Subcutaneous adipose tissue (tissue), 4 donors: ENCODE data around the gene IL23A. TPM values are rescaled to one million over a fixed set of nuclear protein-coding genes. Genes with fewer than 3 reads are reported as not detected.

Experiments
- small RNA-seq: library from RNA; depleted of rRNA; stranded (forward); fragments of <200 nt; gene quantifications from one replicate; pipeline ENCODE3, GENCODE V24; 2016
- total RNA-seq, 4 donors: library from RNA; depleted of rRNA; stranded (reverse); fragments of >200 nt; gene quantifications; one replicate each; pipeline ENCODE4 v1.1.0, GENCODE V29; 2016
- TF ChIP-seq, protein P1 (sequence below): fragments of 450-650 bp; IDR thresholded peaks from one replicate; pipeline ENCODE4 v1.5.1; 2016; ENCODE audit warnings: low read depth, mild to moderate bottlenecking, control low read depth, antibody characterized with exemption, moderate library complexity

The IL23A gene
- total RNA-seq, 4 donors from 2014 or later: 1.0 TPM; not detected in 3

DNA sequence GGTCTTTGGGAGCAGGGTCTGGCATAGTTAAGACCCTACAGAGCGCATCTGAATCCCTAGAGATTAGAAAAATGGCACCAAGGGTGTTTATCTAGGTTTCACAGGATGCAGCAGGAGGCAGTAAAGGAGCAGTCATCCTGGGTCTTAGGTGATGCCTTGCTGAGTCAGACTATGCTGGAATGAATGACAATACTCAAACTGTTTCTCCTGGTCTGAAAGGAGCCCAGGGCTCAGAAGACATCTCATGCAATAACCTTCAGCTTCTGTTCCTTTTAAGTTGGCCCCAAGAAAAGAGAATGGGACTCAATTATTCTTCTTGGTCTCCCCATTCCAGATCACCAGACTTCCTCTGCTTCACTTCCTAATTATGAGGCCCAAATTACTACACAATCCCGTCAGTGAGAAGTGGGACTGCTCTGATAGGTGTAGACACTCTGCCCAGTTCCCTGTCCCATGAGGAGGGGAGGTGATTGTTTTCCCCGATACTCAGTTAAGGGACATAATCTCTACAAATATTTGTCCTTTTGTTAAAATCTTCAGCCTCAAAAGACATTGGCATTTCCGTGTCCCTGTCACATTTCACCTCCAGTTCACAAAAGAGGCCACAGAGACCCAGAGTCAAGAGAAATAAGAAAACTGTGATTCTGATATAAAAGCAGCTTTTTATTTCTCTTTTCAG is 38.8 kb downstream of the IL23A start:
- TF ChIP-seq, protein P1, sequence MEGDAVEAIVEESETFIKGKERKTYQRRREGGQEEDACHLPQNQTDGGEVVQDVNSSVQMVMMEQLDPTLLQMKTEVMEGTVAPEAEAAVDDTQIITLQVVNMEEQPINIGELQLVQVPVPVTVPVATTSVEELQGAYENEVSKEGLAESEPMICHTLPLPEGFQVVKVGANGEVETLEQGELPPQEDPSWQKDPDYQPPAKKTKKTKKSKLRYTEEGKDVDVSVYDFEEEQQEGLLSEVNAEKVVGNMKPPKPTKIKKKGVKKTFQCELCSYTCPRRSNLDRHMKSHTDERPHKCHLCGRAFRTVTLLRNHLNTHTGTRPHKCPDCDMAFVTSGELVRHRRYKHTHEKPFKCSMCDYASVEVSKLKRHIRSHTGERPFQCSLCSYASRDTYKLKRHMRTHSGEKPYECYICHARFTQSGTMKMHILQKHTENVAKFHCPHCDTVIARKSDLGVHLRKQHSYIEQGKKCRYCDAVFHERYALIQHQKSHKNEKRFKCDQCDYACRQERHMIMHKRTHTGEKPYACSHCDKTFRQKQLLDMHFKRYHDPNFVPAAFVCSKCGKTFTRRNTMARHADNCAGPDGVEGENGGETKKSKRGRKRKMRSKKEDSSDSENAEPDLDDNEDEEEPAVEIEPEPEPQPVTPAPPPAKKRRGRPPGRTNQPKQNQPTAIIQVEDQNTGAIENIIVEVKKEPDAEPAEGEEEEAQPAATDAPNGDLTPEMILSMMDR: no peak

DNA sequence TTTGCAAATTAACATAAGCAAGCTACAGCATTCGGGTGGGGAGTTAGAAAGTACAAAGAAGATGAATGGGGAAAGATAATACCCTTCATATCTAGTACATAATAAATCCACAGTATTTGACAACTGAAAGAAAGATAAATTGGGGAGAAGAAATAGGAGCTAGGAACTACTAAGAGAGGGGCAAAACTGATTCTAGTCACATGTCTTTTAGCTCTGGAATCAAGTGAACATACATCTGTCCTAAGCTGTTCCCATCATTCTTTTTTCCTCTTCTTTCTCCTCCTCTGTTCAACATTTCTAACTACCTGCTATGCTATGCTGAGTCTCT is 39.3 kb downstream of the IL23A start:
- TF ChIP-seq, protein P1: no peak

DNA sequence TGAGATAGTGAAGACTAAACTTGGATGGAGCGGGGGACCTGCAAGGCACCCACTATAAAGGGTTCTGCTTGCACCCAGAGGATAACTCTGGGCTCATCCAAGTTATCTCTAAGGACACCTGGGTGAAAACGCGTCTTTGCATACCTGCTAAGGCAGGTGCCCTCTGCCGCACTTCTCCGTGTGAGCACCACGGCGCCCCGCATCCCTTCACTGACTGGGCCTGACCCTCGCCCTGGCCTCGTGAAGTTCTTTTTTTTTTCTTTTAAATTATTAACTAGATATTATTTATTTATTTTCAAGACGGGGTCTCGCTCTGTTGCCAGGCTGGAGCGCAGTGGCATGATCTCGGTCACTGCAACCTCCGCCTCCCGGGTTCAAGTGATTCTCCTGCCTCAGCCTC is 43.9 kb downstream of the IL23A start:
- TF ChIP-seq, protein P1: no peak

DNA sequence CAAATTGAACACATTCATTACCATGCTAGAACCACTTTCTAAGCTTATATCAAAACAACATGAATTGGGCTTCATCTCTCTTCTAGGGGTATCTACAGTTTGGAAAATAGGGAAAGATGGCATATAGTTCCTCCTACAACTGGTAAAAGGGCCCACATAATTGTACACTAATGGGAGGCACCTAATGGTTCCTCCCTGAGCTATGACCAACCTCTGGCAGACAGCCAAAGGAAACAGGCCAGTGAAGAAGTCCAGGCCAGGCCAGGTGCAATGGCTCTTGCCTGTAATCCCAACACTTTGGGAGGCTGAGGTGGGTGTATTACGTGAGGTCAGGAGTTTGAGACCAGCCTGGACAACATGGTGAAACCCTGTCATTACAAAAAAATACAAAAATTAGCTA is 47.2 kb downstream of the IL23A start:
- TF ChIP-seq, protein P1: no peak

DNA sequence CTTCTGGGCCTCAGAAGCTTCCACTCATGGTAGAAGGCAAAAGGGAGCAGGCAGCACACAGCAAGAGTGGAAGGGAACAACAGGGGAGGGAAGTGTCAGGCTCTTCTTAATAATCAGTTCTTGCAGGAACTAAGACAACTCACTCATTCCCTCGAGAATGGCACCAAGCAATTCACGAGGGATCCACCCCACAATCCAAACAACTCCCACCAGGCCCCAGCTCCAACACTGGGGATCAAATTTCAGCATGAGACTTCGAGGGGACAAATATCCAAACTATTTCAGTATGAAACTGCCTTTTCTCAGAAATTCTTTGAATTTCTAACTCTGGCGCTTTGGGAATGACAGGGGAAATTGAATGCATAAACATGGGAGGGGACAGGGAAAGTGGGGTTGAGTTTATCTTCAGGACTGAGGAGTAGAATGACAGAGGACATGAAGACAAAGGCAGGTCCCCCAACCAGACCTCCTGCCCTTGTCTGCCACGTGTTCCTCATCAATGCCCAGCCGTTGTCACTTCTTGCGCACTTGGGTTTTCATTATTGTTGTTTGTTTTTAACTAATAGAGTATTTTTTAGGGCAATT is 48.6 kb downstream of the IL23A start:
- TF ChIP-seq, protein P1: no peak

DNA sequence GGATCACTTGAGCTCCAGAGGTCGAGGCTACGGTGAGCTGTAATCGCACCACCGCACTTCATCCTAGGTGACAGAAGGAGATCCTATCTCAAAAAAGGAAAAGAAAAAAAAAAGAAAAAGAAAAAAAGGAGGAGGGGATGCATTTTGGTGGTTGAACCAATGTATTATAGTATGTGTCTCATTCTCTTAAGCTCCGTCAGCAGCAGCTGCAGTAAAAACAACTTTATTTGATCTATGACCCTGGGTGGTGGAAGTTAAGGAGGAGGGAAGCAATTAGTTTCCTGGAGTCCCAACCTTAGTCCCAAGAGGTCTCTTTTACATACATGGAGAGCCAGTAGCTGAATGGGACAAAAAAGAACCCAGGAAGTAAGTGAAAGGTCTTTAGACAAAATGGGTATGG is 50.7 kb downstream of the IL23A start:
- TF ChIP-seq, protein P1: no peak

Small RNAs within 50 kb of the gene (small RNA-seq; reads per million reads assigned to genes)
- not detected for gene RNU7-40P

Other genes starting within 250 kb of the IL23A start
- gene PA2G4, start 234.3 kb upstream of the IL23A start, total RNA-seq: 10 to 100 TPM; 60.9 to 99.1 (median 87.1) TPM
- gene RPL41, start 222.3 kb upstream of the IL23A start, total RNA-seq: 1,000 to 10,000 TPM; 2,735 to 3,575 (median 3,131) TPM
- gene ZC3H10, start 220.6 kb upstream of the IL23A start, total RNA-seq: 1 to 10 TPM; 3.2 to 5.1 (median 3.5) TPM
- gene ESYT1, start 210.6 kb upstream of the IL23A start, total RNA-seq: 100 to 1,000 TPM; 147 to 522 (median 280) TPM
- 10 to 100 TPM; 12.2 to 36.0 (median 24.7) TPM for gene MYL6B, start 186.3 kb upstream of the IL23A start, total RNA-seq
- gene MYL6, start 180.5 kb upstream of the IL23A start, total RNA-seq: 1,000 to 10,000 TPM; 1,882 to 4,580 (median 2,293) TPM
- gene SMARCC2, start 149.4 kb upstream of the IL23A start, total RNA-seq: 100 to 1,000 TPM in 3 of 4 donors, 10 to 100 TPM in 1; 73.6 to 125 (median 118) TPM
- 100 to 1,000 TPM in 1 of 4 donors, 10 to 100 TPM in 3; 64.3 to 101 (median 84.9) TPM for gene RNF41, start 117.0 kb upstream of the IL23A start, total RNA-seq
- gene NABP2, start 114.5 kb upstream of the IL23A start, total RNA-seq: 10 to 100 TPM; 12.6 to 25.3 (median 19.1) TPM
- not detected for gene SLC39A5, start 108.8 kb upstream of the IL23A start, total RNA-seq
- gene ANKRD52, start 80.5 kb upstream of the IL23A start, total RNA-seq: 10 to 100 TPM; 14.3 to 24.1 (median 19.9) TPM
- gene COQ10A, start 71.9 kb upstream of the IL23A start, total RNA-seq: 10 to 100 TPM in 3 of 4 donors, 1 to 10 TPM in 1; 9.3 to 18.3 (median 12.4) TPM
- 100 to 1,000 TPM; 107 to 278 (median 141) TPM for gene CS, start 38.6 kb upstream of the IL23A start, total RNA-seq
- gene CNPY2, start 22.9 kb upstream of the IL23A start, total RNA-seq: 10 to 100 TPM; 59.7 to 76.7 (median 64.7) TPM
- 10 to 100 TPM; 29.9 to 47.3 (median 31.7) TPM for gene PAN2, start 4.9 kb upstream of the IL23A start, total RNA-seq
- 100 to 1,000 TPM in 3 of 4 donors, 10 to 100 TPM in 1; 86.7 to 274 (median 213) TPM for gene STAT2, start 21.2 kb downstream of the IL23A start, total RNA-seq
- not detected for gene APOF, start 24.0 kb downstream of the IL23A start, total RNA-seq
- gene TIMELESS, start 110.5 kb downstream of the IL23A start, total RNA-seq: 1 to 10 TPM; 3.1 to 8.3 (median 4.8) TPM
- gene MIP, start 115.8 kb downstream of the IL23A start, total RNA-seq: not detected
- 1 to 10 TPM; 1.5 to 3.2 (median 1.8) TPM for gene SPRYD4, start 129.7 kb downstream of the IL23A start, total RNA-seq
- 1 to 10 TPM in 2 of 4 donors, not detected in 2; 1.8 to 3.2 TPM for gene GLS2, start 149.3 kb downstream of the IL23A start, total RNA-seq
- gene RBMS2, start 182.9 kb downstream of the IL23A start, total RNA-seq: 10 to 100 TPM; 22.0 to 49.5 (median 33.0) TPM